Cardiac muscle cell (in vitro differentiated cells and primary cell): Measurements from ENCODE around the gene MAFF. TPM values are rescaled to one million over a fixed set of nuclear protein-coding genes. Genes with fewer than 3 reads are reported as not detected.
"Not testable (repeated sequence)": the region's sequence is repeated elsewhere in the genome, so short reads cannot be mapped to it uniquely, and the experiment has no call there.

Experiments used
- DNase-seq, 2 donors: peaks; one replicate each; pipeline versions ENCODE4 v3.0.0 to v3.0.0-alpha.2; 2010 to 2017; ENCODE audit warnings: low read depth in 1 of 2, low spot score in 1 of 2
- H3K27ac ChIP-seq: fragments of 200-600 bp; sonication (generic); 2 replicates; pipeline ENCODE4 v1.5.1; 2016
- H3K27me3 ChIP-seq: fragments of 200-600 bp; sonication (generic); 2 replicates; pipeline ENCODE4 v1.6.0; 2016; ENCODE audit warnings: control low read depth
- H3K36me3 ChIP-seq: fragments of 200-600 bp; sonication (generic); 2 replicates; pipeline ENCODE4 v1.5.1; 2016; ENCODE audit warnings: control low read depth
- H3K4me1 ChIP-seq: fragments of 200-600 bp; sonication (generic); 2 replicates; pipeline ENCODE4 v1.8.1; 2017; ENCODE audit warnings: low read depth, mild to moderate bottlenecking, mixed run types
- H3K4me3 ChIP-seq: fragments of 200-600 bp; sonication (generic); 2 replicates; pipeline ENCODE4 v1.5.1; 2016; ENCODE audit warnings: mild to moderate bottlenecking
- H3K9me3 ChIP-seq: fragments of 200-600 bp; sonication (generic); 2 replicates; pipeline ENCODE4 v1.5.1; 2017; ENCODE audit warnings: low read depth, mild to moderate bottlenecking, control low read depth
- polyA plus RNA-seq: library from polyadenylated mRNA; unstranded; fragments of >200 nt; fragmentation: Nextera tagmentation; extraction: Ambion mirVana; gene quantifications from 2 replicates; pipeline ENCODE4 v1.2.1, GENCODE V29; 2016
- total RNA-seq: library from RNA; depleted of rRNA; stranded (reverse); fragments of >200 nt; gene quantifications from 2 replicates; pipeline ENCODE4 v1.2.3, GENCODE V29; 2016
- TF ChIP-seq, protein P1 (sequence below): IDR thresholded peaks from 2 replicates; pipeline ENCODE4 v1.5.1; 2012; ENCODE audit warnings: low read depth, mild to moderate bottlenecking, low read length

The MAFF gene
- total and polyA plus RNA-seq, 2 experiments from 2014 or later, result 4.1 to 4.3 TPM

- Histone ChIP-seq H3K27ac (no peak overlapping the region), H3K27me3 (no peaks in the 10 kb centered on the region), H3K36me3 (no peaks in the 10 kb centered on the region), H3K4me3 (no peak overlapping the region), H3K4me1 (no peaks in the 10 kb centered on the region), H3K9me3 (no peaks in the 10 kb centered on the region)
- no peak for DNase-seq
- TF ChIP-seq, protein P1, sequence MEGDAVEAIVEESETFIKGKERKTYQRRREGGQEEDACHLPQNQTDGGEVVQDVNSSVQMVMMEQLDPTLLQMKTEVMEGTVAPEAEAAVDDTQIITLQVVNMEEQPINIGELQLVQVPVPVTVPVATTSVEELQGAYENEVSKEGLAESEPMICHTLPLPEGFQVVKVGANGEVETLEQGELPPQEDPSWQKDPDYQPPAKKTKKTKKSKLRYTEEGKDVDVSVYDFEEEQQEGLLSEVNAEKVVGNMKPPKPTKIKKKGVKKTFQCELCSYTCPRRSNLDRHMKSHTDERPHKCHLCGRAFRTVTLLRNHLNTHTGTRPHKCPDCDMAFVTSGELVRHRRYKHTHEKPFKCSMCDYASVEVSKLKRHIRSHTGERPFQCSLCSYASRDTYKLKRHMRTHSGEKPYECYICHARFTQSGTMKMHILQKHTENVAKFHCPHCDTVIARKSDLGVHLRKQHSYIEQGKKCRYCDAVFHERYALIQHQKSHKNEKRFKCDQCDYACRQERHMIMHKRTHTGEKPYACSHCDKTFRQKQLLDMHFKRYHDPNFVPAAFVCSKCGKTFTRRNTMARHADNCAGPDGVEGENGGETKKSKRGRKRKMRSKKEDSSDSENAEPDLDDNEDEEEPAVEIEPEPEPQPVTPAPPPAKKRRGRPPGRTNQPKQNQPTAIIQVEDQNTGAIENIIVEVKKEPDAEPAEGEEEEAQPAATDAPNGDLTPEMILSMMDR, result no peak
These were observed 26.3 kb upstream of the MAFF start for GRCh38 chr22:38175206-38176118.

DNA sequence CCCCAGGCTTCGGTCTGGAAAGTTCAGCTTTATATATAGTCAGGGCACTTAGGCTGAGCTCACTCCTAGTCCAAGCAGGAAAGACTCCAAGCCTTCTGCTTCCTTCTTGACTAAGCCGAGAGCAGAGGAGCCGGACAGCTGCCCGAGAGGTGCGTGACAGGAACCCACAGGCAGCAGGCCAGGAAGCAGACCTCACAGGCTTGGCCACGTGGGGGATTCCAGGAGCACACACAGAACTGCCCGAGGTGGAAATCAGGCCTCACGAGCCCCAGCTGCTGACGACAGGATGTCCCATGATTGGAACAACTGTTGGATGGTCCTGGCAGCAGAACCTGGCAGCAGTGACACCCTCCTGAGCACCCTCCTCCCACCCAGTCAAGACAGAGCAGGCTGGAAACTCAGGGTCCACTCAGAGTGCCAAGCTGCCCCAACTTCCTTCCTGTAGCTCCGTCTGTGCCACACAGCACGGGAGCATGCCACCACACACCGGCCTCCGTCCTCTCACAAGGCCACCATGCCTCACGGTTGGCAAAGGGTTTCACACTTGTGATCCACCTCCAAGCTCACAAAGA, 25.5 kb upstream of the MAFF start:
- H3K4me1 ChIP-seq, result peaks cover 4% of the 10 kb centered on the region

GRCh38 chr22:38177044-38177443, 24.8 kb upstream of the MAFF start:
- no peaks in the 10 kb centered on the region for H3K36me3 ChIP-seq
- DNase-seq, result no peak
- TF ChIP-seq, protein P1, result no peak
- H3K27me3 ChIP-seq, result no peaks in the 10 kb centered on the region
- H3K27ac ChIP-seq, result no peak overlapping the region
- no peak overlapping the region for H3K4me3 ChIP-seq
- H3K9me3 ChIP-seq, result no peaks in the 10 kb centered on the region
- H3K4me1 ChIP-seq, result peaks cover 4% of the 10 kb centered on the region

More for the DNA sequence above, 25.5 kb upstream of the MAFF start:
- H3K9me3 ChIP-seq, result no peaks in the 10 kb centered on the region
- no peaks in the 10 kb centered on the region for H3K27me3 ChIP-seq
- DNase-seq, result peak in 1 of 2 donors; percentile 89
- no peak overlapping the region for H3K4me3 ChIP-seq
- TF ChIP-seq, protein P1, result no peak
- H3K27ac ChIP-seq, result no peak overlapping the region
- H3K36me3 ChIP-seq, result no peaks in the 10 kb centered on the region

DNA sequence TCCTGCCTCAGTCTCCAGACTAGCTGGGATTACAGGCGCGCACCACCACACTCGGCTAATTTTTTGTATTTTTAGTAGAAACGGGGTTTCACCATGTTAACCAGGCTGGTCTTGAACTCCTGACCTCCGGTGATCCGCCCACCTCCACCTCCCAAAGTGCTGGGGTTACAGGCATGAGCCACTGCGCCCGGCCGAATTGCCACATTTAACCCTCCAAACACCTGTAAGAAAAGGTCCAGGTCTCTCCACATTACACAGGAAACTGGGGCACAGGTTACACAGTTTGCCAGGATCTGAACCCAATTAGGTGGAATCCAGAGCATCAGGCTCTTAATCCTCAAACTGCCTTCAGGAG, 24.2 kb upstream of the MAFF start:
- H3K27me3 ChIP-seq, H3K9me3 ChIP-seq, H3K4me1 ChIP-seq, DNase-seq, H3K36me3 ChIP-seq, H3K4me3 ChIP-seq: not testable (repeated sequence)
- peak overlapping the region; percentile 36 for H3K27ac ChIP-seq

GRCh38 chr22:38177926-38178604, 23.7 kb upstream of the MAFF start:
- Histone ChIP-seq H3K9me3 (no peaks in the 10 kb centered on the region), H3K4me1 (peaks cover 4% of the 10 kb centered on the region), H3K27me3 (no peaks in the 10 kb centered on the region), H3K4me3 (no peak overlapping the region), H3K27ac (peak overlapping the region; percentile 36), H3K36me3 (no peaks in the 10 kb centered on the region)
- TF ChIP-seq, protein P1, result no peak
- DNase-seq, result peak in 1 of 2 donors; percentile 85

DNA sequence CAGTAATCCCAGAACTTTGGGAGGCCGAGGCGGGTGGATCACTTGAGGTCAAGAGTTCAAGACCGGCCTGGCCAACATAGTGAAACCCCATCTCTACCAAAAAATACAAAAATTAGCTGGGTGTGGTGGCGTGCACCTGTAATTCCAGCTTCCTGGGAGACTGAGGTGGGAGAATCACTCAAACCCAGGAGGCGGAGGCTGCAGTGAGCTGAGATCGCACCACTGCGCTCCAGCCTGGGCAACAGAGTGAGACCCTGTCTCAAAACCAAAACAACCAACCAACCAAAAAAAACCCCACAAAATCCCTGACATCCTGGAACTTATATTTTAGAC, 23.2 kb upstream of the MAFF start:
- H3K9me3 ChIP-seq, DNase-seq, H3K4me3 ChIP-seq, H3K27ac ChIP-seq, H3K4me1 ChIP-seq, H3K27me3 ChIP-seq, H3K36me3 ChIP-seq: not testable (repeated sequence)
